Hepatocyte (in vitro differentiated cells): ENCODE results near the gene AKIP1.

ENCODE experiments used
- CTCF ChIP-seq: fragments of 200-600 bp; sonication (generic); IDR thresholded peaks from 2 replicates; pipeline ENCODE4 v1.5.1; 2016; ENCODE audit warnings: antibody characterized with exemption, mild to moderate bottlenecking; ENCODE audit not compliant: poor library complexity
- EZH2 ChIP-seq: fragments of 200-600 bp; sonication (generic); IDR thresholded peaks from 2 replicates; pipeline ENCODE4 v1.6.1; 2016; ENCODE audit warnings: antibody characterized with exemption, mild to moderate bottlenecking, borderline replicate concordance

- no peak for TF ChIP-seq CTCF
- no peak for TF ChIP-seq EZH2
Observed at GRCh38 chr11:8948886-8949285, 37.9 kb downstream of the AKIP1 start.
